ENCODE results near the gene ABCC10.
A peak's percentile ranks its signal among the peaks of the same experiment; 100 is the strongest.

ABCC10 gene

DNA sequence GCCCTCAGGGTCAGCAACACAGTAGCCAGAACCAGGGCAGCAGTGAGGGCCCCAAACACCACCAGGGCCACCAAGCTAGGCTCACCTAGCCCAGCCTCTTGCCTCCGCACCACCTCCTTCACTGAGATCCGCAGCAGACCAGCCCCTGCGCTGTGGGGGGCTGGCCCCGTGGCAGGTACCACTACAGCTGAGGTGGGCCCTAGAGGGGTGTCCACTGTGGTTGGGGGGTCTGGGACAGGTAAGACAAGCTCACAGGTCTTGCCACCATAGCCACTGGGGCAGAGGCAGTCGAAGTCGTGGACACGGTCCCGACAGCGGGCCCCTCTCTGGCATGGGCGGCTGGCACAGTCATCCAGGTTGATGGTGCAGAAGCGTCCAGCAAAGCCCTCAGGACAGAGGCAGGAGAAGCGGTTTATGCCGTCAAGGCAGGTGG is 23.4 kb downstream of the ABCC10 start:
- H3K4me3 ChIP-seq (ENCODE audit: low read length): no peak overlapping the region
- TF ChIP-seq, protein P1, sequence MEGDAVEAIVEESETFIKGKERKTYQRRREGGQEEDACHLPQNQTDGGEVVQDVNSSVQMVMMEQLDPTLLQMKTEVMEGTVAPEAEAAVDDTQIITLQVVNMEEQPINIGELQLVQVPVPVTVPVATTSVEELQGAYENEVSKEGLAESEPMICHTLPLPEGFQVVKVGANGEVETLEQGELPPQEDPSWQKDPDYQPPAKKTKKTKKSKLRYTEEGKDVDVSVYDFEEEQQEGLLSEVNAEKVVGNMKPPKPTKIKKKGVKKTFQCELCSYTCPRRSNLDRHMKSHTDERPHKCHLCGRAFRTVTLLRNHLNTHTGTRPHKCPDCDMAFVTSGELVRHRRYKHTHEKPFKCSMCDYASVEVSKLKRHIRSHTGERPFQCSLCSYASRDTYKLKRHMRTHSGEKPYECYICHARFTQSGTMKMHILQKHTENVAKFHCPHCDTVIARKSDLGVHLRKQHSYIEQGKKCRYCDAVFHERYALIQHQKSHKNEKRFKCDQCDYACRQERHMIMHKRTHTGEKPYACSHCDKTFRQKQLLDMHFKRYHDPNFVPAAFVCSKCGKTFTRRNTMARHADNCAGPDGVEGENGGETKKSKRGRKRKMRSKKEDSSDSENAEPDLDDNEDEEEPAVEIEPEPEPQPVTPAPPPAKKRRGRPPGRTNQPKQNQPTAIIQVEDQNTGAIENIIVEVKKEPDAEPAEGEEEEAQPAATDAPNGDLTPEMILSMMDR (conservative IDR thresholded peaks at IDR 0.05; ENCODE audit: low read length): no peak

DNA sequence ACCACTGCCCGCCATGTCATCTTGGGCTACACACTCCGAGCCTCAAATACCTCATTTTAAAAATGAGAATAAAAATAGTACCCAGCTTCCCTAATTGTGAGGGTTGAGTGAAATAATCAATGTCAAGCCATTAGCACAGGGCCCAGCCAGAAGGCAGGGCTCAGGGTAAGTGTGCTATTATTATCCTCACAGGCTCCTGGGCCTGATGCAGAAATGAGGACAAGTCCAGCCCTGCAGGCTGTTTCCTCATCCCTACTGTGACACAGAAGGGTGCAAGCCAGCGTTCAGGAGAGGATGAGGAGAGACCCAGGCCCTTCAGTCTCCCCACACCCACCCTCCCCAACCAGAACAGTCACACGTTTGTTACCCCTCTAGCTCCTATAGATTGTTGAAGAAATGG is 24.0 kb downstream of the ABCC10 start:
- no peak for DNase-seq (ENCODE audit: low read depth)
- no peak overlapping the region for H3K4me3 ChIP-seq (ENCODE audit: low read length)
- TF ChIP-seq, protein P1 (conservative IDR thresholded peaks at IDR 0.05; ENCODE audit: low read length): no peak

More for the DNA sequence above, 23.4 kb downstream of the ABCC10 start:
- DNase-seq (ENCODE audit: low read depth): no peak

DNA sequence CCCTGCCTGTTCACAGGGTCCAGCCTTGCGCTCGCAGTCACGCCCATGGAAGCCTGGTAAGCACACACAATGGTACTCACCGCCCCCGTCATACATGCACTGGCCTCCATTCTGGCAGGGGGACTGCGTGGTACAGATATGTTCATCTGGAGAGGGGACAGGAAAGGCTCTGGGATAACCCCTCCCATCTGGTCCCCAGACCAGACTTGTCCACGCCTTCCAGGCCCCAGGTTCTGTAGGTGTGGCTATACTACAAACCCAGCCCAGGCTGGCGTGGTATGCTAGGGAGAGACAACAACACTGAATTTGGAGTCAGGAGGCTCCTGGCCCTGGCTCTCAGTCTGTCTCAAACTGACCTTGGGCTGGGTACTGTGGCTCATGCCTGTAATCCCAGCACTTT is 24.6 kb downstream of the ABCC10 start:
- no peak for DNase-seq (ENCODE audit: low read depth)
- TF ChIP-seq, protein P1 (conservative IDR thresholded peaks at IDR 0.05; ENCODE audit: low read length): no peak
- no peak overlapping the region for H3K4me3 ChIP-seq (ENCODE audit: low read length)

DNA sequence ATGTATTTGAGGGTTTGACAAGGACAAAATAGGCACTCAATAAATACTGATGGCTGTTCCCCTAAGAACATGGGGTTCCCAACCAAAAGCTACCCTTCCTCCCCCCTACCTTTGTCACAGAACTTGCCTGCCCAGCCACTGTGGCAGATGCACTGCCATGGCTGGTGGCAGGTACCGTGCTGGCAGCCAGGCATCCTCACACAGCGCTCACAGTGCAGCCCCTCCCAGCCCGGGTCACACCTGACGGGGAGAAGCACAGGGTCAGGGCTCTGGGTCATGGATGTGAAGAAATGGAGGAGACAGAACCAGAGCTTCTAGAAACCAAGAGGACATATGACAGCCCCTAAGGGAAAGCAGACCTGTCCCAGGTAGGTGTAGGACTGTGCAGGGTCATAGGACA is 25.6 kb downstream of the ABCC10 start:
- TF ChIP-seq, protein P1 (conservative IDR thresholded peaks at IDR 0.05; ENCODE audit: low read length): no peak
- H3K4me3 ChIP-seq (ENCODE audit: low read length): no peak overlapping the region
- DNase-seq (ENCODE audit: low read depth): no peak

DNA sequence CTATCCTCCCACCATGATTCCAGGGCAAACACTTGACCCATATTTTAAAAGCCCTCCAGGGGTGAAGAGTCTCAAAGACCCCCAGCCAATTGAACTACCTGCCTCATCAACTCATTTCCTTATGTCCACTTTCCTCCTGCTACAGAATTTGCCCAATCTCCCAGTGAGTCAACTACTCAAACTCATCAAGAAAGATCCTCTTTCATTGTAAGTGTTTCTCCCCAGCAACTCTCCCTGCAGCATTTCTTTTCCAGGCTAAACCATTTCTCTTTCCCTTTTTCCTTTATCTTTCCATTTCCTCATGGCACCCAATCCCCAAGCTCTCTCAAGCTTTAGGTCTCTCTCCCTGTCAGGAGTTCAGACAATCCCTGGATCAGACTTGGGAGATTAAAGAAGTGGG is 26.5 kb downstream of the ABCC10 start:
- TF ChIP-seq, protein P1 (conservative IDR thresholded peaks at IDR 0.05; ENCODE audit: low read length): no peak
- DNase-seq (ENCODE audit: low read depth): no peak
- H3K4me3 ChIP-seq (ENCODE audit: low read length): no peak overlapping the region

DNA sequence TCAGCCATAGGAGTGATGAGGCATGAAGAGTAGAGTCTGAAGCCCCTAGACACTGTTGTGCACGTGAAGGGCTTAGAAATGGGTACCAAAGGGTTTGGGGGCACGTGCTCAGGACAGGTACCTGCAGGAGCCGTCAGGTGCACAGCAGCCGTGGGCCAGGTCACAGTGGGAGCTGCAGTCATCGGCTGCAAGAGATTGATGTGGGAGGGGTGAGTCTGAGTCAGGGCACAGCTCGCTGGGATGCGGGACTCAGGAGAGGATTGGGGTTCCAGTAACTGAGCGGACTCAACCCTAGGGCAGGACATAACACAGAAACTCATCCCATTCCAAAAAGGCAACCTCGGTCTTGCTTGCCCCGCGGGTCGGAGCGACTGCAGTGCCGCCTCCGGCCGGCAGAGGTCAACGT is 27.0 kb downstream of the ABCC10 start:
- DNase-seq (ENCODE audit: low read depth): no peak

More for the DNA sequence above, 27.0 kb downstream of the ABCC10 start:
- no peak overlapping the region for H3K4me3 ChIP-seq (ENCODE audit: low read length)
- TF ChIP-seq, protein P1 (conservative IDR thresholded peaks at IDR 0.05; ENCODE audit: low read length): peak; percentile 89

Data from AG10803 (cell line).